CD4-positive, alpha-beta memory T cell (primary cell): Measurements from ENCODE around the gene CAPNS2. TPM values are rescaled to one million over a fixed set of nuclear protein-coding genes. Genes with fewer than 3 reads are reported as not detected.

ENCODE experiments used
- CTCF ChIA-PET: fragments of 350-600 bp; sonication (Branson Sonifier 250); formaldehyde crosslinking; loops from one replicate; lab custom pipeline; 2021; ENCODE audit warnings: inconsistent platforms; ENCODE audit not compliant: partially characterized antibody; lab: Charles Lee
- POLR2A ChIA-PET: fragments of 350-600 bp; sonication (Branson Sonifier 250); formaldehyde crosslinking; loops from one replicate; lab custom pipeline; 2021; ENCODE audit not compliant: partially characterized antibody; lab: Charles Lee
- DNase-seq, 5 donors: peaks; one replicate each; pipeline versions ENCODE4 v3.0.0 to v3.0.0-alpha.2; 2020 to 2022; ENCODE audit warnings: mixed read lengths in 1 of 5
- H3K27ac ChIP-seq: one replicate; pipeline ENCODE4 v1.7.0; 2013; ENCODE audit warnings: low read depth, low read length
- H3K27me3 ChIP-seq: 2 replicates; pipeline ENCODE4 v1.7.0; 2013; ENCODE audit warnings: mild to moderate bottlenecking, low read length, moderate library complexity; ENCODE audit not compliant: insufficient read depth
- H3K36me3 ChIP-seq: 2 replicates; pipeline ENCODE4 v1.7.0; 2013; ENCODE audit warnings: mild to moderate bottlenecking, low read length, moderate library complexity; ENCODE audit not compliant: insufficient read depth
- H3K4me1 ChIP-seq: 2 replicates; pipeline ENCODE4 v1.7.0; 2013; ENCODE audit warnings: mild to moderate bottlenecking, low read length, moderate library complexity; ENCODE audit not compliant: insufficient read depth
- H3K4me3 ChIP-seq, 2 donors: one replicate each; pipeline ENCODE4 v1.7.0; 2013; ENCODE audit warnings: low read length in 2 of 2, mild to moderate bottlenecking in 1 of 2
- H3K9me3 ChIP-seq, 2 donors: one replicate each; pipeline ENCODE4 v1.7.0; 2013; ENCODE audit warnings: low read length in 2 of 2, control low read depth in 1 of 2; ENCODE audit not compliant: control insufficient read depth in 1 of 2
- H3K27ac Mint-ChIP-seq, 7 donors: one replicate each; pipeline ENCODE4 v1.8.0; 2020 to 2021; ENCODE audit warnings: mixed read lengths in 7 of 7, mild to moderate bottlenecking in 6 of 7, inconsistent platforms in 3 of 7, moderate library complexity in 3 of 7
- H3K27me3 Mint-ChIP-seq, 2 donors: one replicate each; pipeline ENCODE4 v1.8.0; 2020 to 2021; ENCODE audit warnings: mixed read lengths in 2 of 2
- H3K36me3 Mint-ChIP-seq, 2 donors: one replicate each; pipeline ENCODE4 v1.8.0; 2020 to 2021; ENCODE audit warnings: mixed read lengths in 2 of 2, inconsistent platforms in 1 of 2, mild to moderate bottlenecking in 1 of 2
- H3K4me1 Mint-ChIP-seq, 4 donors: one replicate each; pipeline ENCODE4 v1.8.0; 2020 to 2021; ENCODE audit warnings: mixed read lengths in 4 of 4, mild to moderate bottlenecking in 1 of 4
- H3K4me3 Mint-ChIP-seq, 8 donors: one replicate each; pipeline ENCODE4 v1.8.0; 2020 to 2021; ENCODE audit warnings: mixed read lengths in 8 of 8, mild to moderate bottlenecking in 7 of 8, moderate library complexity in 6 of 8, inconsistent platforms in 3 of 8
- H3K9me3 Mint-ChIP-seq, 8 donors: one replicate each; pipeline ENCODE4 v1.8.0; 2020 to 2021; ENCODE audit warnings: mixed read lengths in 8 of 8, mild to moderate bottlenecking in 5 of 8, inconsistent platforms in 3 of 8, moderate library complexity in 1 of 8
- intact Hi-C: fragments of 100-400 bp; cut with micrococcal nuclease; formaldehyde crosslinking; loops from one replicate; pipeline ENCODE4 v1.15.1; 2023
- polyA plus RNA-seq, 2 donors: library from polyadenylated mRNA; unstranded; fragments of 300-500 nt; fragmentation: Illumina TruSeq; gene quantifications; one replicate each; pipeline ENCODE4 v1.2.3, GENCODE V29; 2021
- total RNA-seq, 2 experiments: library from RNA; stranded (reverse); gene quantifications; one replicate each; pipeline ENCODE4 v1.2.3, GENCODE V29; 2021

CAPNS2 gene
- total and polyA plus RNA-seq, 4 experiments from 2014 or later, result not detected

DNA sequence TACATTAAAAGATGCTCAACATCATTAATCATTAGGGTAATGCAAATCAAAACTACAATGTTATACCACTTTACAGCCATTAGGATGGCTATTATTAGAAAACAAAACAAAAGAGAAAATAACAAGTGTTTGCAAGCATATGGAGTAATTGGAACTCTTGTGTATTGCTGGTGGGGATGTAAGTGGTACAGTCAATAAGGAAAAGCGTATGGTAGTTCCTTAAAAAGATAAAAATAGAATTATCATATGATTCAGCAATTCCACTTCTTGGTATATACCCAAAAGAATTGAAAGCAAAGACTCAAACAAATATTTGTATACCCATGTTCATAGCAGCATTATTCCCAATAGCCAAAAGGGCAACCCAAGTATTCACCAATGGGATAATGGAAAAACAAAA, 1.4 kb upstream of the CAPNS2 start:
- peaks cover 0 to 6% of the 10 kb centered on the region in 2 donors for H3K27me3 Mint-ChIP-seq
- POLR2A ChIA-PET, result no interaction called here

DNA sequence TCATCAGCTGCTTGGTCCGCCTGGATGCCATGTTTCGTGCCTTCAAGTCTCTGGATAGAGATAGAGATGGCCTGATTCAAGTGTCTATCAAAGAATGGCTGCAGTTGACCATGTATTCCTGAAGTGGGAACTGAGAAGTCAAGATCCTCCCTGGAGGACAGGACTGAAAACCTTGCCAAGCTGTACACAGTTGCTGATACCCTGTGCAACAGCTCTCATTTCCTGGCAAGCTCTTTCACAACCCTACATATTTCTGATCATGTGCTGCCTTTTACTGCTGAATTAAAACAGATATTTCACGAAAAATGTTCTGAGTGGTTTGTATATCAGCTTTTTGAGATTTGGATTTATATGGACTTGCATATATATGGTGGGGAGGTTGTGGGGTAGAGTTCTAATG, 898 bp downstream of the CAPNS2 start:
- peaks cover 0 to 2% (median 0%) of the 10 kb centered on the region in 8 donors for H3K9me3 Mint-ChIP-seq
- CTCF ChIA-PET, result no interaction called here
- POLR2A ChIA-PET, result no interaction called here

More for the DNA sequence above, 1.4 kb upstream of the CAPNS2 start:
- Mint-ChIP-seq H3K4me1 (no peaks in the 10 kb centered on the region), H3K9me3 (peaks cover 0 to 2% (median 0%) of the 10 kb centered on the region in 8 donors), H3K4me3 (no peak overlapping the region), H3K36me3 (no peaks in the 10 kb centered on the region), H3K27ac (no peak overlapping the region)
- H3K4me1 ChIP-seq, result no peaks in the 10 kb centered on the region
- H3K36me3 ChIP-seq, result no peaks in the 10 kb centered on the region
- H3K4me3 ChIP-seq, result no peak overlapping the region
- H3K27me3 ChIP-seq, result no peaks in the 10 kb centered on the region
- H3K27ac ChIP-seq, result no peak overlapping the region
- no peaks in the 10 kb centered on the region for H3K9me3 ChIP-seq
- CTCF ChIA-PET, result no interaction called here
- intact Hi-C loops, result no loop called here
- no peak for DNase-seq

DNA sequence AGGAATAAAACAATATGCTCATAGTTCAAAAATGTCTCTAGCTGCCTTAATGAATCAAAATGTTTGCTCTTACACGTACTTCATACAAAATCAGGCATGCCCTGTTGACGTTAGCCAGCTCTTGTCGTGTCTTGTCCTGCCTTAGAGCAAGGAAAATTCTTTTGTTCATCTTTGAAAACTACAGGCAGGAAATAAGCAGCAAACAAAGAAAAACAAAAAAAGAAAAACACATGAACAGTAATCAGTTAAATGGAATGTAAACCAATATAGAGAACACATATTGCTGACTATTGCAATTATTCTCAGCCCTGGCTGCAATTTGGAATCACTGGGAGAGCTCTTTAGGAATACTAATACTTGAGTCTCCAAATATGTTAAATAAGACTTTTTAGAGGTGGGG, 1.7 kb downstream of the CAPNS2 start:
- Mint-ChIP-seq H3K4me3 (no peak overlapping the region), H3K36me3 (no peaks in the 10 kb centered on the region), H3K4me1 (no peaks in the 10 kb centered on the region), H3K27me3 (peaks cover 0 to 6% of the 10 kb centered on the region in 2 donors), H3K27ac (no peak overlapping the region), H3K9me3 (peaks cover 0 to 2% (median 0%) of the 10 kb centered on the region in 8 donors)
- H3K27ac ChIP-seq, result no peak overlapping the region
- H3K27me3 ChIP-seq, result no peaks in the 10 kb centered on the region
- DNase-seq, result no peak
- CTCF ChIA-PET, result no interaction called here
- POLR2A ChIA-PET, result no interaction called here
- H3K4me1 ChIP-seq, result no peaks in the 10 kb centered on the region
- intact Hi-C loops, result no loop called here
- no peak overlapping the region for H3K4me3 ChIP-seq
- no peaks in the 10 kb centered on the region for H3K36me3 ChIP-seq
- H3K9me3 ChIP-seq, result no peaks in the 10 kb centered on the region

More for the DNA sequence above, 898 bp downstream of the CAPNS2 start:
- H3K27me3 Mint-ChIP-seq, result peaks cover 0 to 6% of the 10 kb centered on the region in 2 donors
- Histone ChIP-seq H3K9me3 (no peaks in the 10 kb centered on the region), H3K27ac (no peak overlapping the region), H3K4me1 (no peaks in the 10 kb centered on the region), H3K4me3 (no peak overlapping the region), H3K27me3 (no peaks in the 10 kb centered on the region), H3K36me3 (no peaks in the 10 kb centered on the region)
- no peak overlapping the region for H3K27ac Mint-ChIP-seq
- H3K4me1 Mint-ChIP-seq, result no peaks in the 10 kb centered on the region
- DNase-seq, result no peak
- intact Hi-C loops, result no loop called here
- H3K36me3 Mint-ChIP-seq, result no peaks in the 10 kb centered on the region
- no peak overlapping the region for H3K4me3 Mint-ChIP-seq

DNA sequence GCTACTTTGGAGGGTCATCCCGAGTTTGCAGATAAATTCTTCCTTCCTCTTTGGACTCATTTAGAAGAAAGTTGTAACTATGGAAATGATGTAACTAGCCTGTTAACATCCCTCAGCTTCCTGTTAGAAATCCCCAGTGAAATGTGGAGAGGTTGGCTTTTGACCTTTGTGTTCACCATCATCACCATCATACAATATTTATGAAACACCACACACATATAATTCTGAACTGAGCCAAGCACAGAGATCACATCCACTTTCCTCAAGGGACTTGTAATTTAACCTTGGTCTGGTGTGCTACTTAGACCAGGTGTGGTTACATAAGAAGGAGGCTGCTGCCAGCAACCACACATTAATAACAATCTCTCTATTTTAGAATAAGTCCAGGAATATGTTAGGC, 2.5 kb downstream of the CAPNS2 start:
- ChIA-PET CTCF (no interaction called here), POLR2A (no interaction called here)
- Histone ChIP-seq H3K4me3 (no peak overlapping the region), H3K27me3 (no peaks in the 10 kb centered on the region), H3K4me1 (no peaks in the 10 kb centered on the region), H3K36me3 (no peaks in the 10 kb centered on the region), H3K27ac (no peak overlapping the region), H3K9me3 (no peaks in the 10 kb centered on the region)
- no peaks in the 10 kb centered on the region for H3K36me3 Mint-ChIP-seq
- H3K4me3 Mint-ChIP-seq, result no peak overlapping the region
- intact Hi-C loops, result no loop called here
- H3K4me1 Mint-ChIP-seq, result no peaks in the 10 kb centered on the region
- H3K27me3 Mint-ChIP-seq, result peaks cover 0 to 3% of the 10 kb centered on the region in 2 donors
- H3K9me3 Mint-ChIP-seq, result no peaks in the 10 kb centered on the region
- no peak for DNase-seq
- H3K27ac Mint-ChIP-seq, result no peak overlapping the region

DNA sequence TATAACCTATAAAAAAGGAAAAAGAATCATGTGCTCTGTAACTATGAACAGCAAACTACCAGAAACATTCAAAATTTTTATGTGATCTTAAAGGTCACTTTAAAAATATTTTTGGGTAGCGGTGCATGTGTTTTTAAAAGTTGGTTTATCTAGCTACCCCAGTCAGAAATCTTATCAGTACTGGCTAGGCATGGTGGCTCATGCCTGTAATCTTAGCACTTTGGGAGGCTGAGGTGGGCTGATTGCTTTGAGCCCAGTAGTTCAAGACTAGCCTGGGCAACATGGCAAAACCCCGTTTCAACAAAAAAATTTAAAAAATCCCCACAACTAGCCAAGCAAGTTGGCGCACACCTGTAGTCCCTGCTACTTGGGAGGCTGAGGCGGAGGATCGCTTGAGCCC, 3.7 kb downstream of the CAPNS2 start:
- Histone ChIP-seq H3K4me3 (no peak overlapping the region), H3K27me3 (no peaks in the 10 kb centered on the region), H3K36me3 (no peaks in the 10 kb centered on the region), H3K9me3 (no peaks in the 10 kb centered on the region), H3K27ac (no peak overlapping the region), H3K4me1 (no peaks in the 10 kb centered on the region)
- intact Hi-C loops, result no loop called here
- H3K4me3 Mint-ChIP-seq, result no peak overlapping the region
- no peaks in the 10 kb centered on the region for H3K9me3 Mint-ChIP-seq
- no peaks in the 10 kb centered on the region for H3K4me1 Mint-ChIP-seq
- H3K36me3 Mint-ChIP-seq, result no peaks in the 10 kb centered on the region
- ChIA-PET CTCF (no interaction called here), POLR2A (no interaction called here)
- no peak overlapping the region for H3K27ac Mint-ChIP-seq
- no peak for DNase-seq
- peaks cover 0 to 8% of the 10 kb centered on the region in 2 donors for H3K27me3 Mint-ChIP-seq

DNA sequence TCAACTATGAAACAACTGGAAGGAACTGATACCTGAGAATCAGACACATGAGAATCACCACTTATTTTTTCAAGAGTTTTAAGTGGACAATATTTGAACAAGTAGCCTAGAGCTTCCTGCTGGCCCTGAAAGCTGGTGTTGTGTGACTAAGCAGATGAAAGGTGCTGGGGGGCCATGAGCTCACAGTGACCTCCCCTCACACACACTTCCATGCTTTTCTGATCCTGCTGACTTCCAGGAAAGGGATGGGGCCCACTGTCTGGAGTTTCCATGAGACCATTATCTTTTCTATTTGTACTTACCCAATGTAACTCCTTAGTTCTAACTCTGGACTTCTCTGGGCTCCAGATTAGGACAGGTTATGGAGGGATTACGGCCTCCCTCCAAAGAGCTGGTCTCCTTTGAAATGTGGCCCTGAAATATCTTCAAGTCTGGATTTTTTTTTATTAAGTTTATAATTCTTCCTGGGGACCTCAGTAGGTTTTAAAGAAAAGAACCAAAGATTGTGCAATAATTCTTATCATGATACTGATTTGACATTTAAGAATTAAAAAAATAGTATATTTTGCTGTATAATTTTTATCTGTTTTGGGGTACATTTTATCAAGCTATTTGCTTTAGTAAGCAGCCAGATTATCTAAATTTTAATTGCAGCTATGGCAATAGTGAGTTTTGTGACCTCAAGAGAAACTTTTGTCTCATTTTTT, 4.9 kb downstream of the CAPNS2 start:
- H3K27ac Mint-ChIP-seq, result no peak overlapping the region
- intact Hi-C loops, result no loop called here
- Histone ChIP-seq H3K9me3 (no peaks in the 10 kb centered on the region), H3K27ac (no peak overlapping the region), H3K27me3 (no peaks in the 10 kb centered on the region), H3K4me1 (no peaks in the 10 kb centered on the region), H3K4me3 (no peak overlapping the region), H3K36me3 (no peaks in the 10 kb centered on the region)
- no peaks in the 10 kb centered on the region for H3K36me3 Mint-ChIP-seq
- no peaks in the 10 kb centered on the region for H3K4me1 Mint-ChIP-seq
- POLR2A ChIA-PET, result no interaction called here
- no peak for DNase-seq
- no peak overlapping the region for H3K4me3 Mint-ChIP-seq
- H3K9me3 Mint-ChIP-seq, result no peaks in the 10 kb centered on the region
- CTCF ChIA-PET, result interaction anchor here (0.6 kb wide), 1 partner anchor 32 kb away, joined by 4 read pairs; no protein-coding TSS in a partner anchor
- H3K27me3 Mint-ChIP-seq, result peaks cover 0 to 8% of the 10 kb centered on the region in 2 donors

DNA sequence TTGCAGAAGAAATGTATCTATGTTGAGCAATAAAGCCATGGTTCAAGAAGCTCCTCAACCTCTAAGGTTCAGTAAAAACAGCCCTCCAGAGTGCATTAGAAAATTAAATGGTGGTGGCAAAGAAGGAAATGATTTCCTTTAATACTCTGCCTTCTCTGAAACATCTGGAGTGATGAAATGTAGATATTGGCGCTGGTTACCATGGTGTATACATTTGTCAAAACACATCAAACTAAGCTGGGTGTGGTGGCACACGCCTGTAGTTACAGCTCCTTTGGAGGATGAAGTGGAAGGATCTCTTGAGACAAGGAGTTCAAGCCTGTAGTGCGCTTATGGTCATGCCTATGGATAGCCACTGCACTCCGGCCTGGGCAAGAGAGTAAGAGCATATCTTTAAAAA, 6.0 kb downstream of the CAPNS2 start:
- Mint-ChIP-seq H3K9me3 (no peaks in the 10 kb centered on the region), H3K36me3 (no peaks in the 10 kb centered on the region), H3K27ac (no peak overlapping the region), H3K4me3 (no peak overlapping the region), H3K4me1 (no peaks in the 10 kb centered on the region), H3K27me3 (peaks cover 0 to 5% of the 10 kb centered on the region in 2 donors)
- ChIA-PET CTCF (interaction anchor here (0.8 kb wide), 1 partner anchor 11 kb away, joined by 3 read pairs; no protein-coding TSS in a partner anchor), POLR2A (no interaction called here)
- Histone ChIP-seq H3K36me3 (no peaks in the 10 kb centered on the region), H3K9me3 (no peaks in the 10 kb centered on the region), H3K4me3 (no peak overlapping the region), H3K27me3 (no peaks in the 10 kb centered on the region), H3K27ac (no peak overlapping the region), H3K4me1 (no peaks in the 10 kb centered on the region)
- intact Hi-C loops, result no loop called here
- no peak for DNase-seq
